HG03521 (cell line): Measurements from ENCODE around the gene C1orf35.

Source experiments
- ATAC-seq: cut with Tn5 transposase; IDR thresholded peaks from one replicate; pipeline ENCODE4 v1.9.1; 2021; ENCODE audit warnings: mild to moderate bottlenecking, moderate library complexity; ENCODE audit not compliant: unreplicated experiment

Gene C1orf35

GRCh38 chr1:228081578-228082213, 21.4 kb downstream of the C1orf35 start:
- ATAC-seq, result peak; percentile 22

- ATAC-seq, result no peak
Measured at GRCh38 chr1:228081144-228081543, 22.0 kb downstream of the C1orf35 start.

GRCh38 chr1:228079601-228080263, 23.4 kb downstream of the C1orf35 start:
- no peak for ATAC-seq

GRCh38 chr1:228079013-228079412, 24.1 kb downstream of the C1orf35 start:
- no peak for ATAC-seq

- no peak for ATAC-seq
Measured at GRCh38 chr1:228077565-228078330, 25.4 kb downstream of the C1orf35 start.

- ATAC-seq, result no peak
Measured at GRCh38 chr1:228076796-228077430, 26.2 kb downstream of the C1orf35 start.

- no peak for ATAC-seq
Measured at GRCh38 chr1:228075801-228076271, 27.3 kb downstream of the C1orf35 start.

- no peak for ATAC-seq
Measured at GRCh38 chr1:228074954-228075730, 28.0 kb downstream of the C1orf35 start.

- ATAC-seq, result no peak
Measured at GRCh38 chr1:228073857-228074545, 29.1 kb downstream of the C1orf35 start.

- no peak for ATAC-seq
Measured at GRCh38 chr1:228073061-228073856, 29.9 kb downstream of the C1orf35 start.

- ATAC-seq, result no peak
Measured at GRCh38 chr1:228072658-228073043, 30.5 kb downstream of the C1orf35 start.

- ATAC-seq, result no peak
Measured at GRCh38 chr1:228071839-228072657, 31.1 kb downstream of the C1orf35 start.

- ATAC-seq, result no peak
Measured at GRCh38 chr1:228070851-228071250, 32.3 kb downstream of the C1orf35 start.

GRCh38 chr1:228070173-228070572, 33.0 kb downstream of the C1orf35 start:
- ATAC-seq, result no peak

GRCh38 chr1:228068359-228068758, 34.8 kb downstream of the C1orf35 start:
- ATAC-seq, result no peak

- ATAC-seq, result no peak
Measured at GRCh38 chr1:228066891-228067654, 36.1 kb downstream of the C1orf35 start.

GRCh38 chr1:228066416-228066815, 36.7 kb downstream of the C1orf35 start:
- ATAC-seq, result no peak
